H1 (cell line): ENCODE measurements around the gene MDM1. TPM values are rescaled to one million over a fixed set of nuclear protein-coding genes. Genes with fewer than 3 reads are reported as not detected.

ENCODE experiments used
- BACH1 ChIP-seq: IDR thresholded peaks from 2 replicates; pipeline ENCODE4 v1.6.1; 2012; ENCODE audit warnings: low read length, improper control_type of control experiment
- BRCA1 ChIP-seq: IDR thresholded peaks from 2 replicates; pipeline ENCODE4 v1.6.1; 2012; ENCODE audit warnings: low read depth, low read length, improper control_type of control experiment
- EP300 ChIP-seq, 2 experiments: IDR thresholded peaks; 1 replicate in 1 of 2; 2 replicates in 1 of 2; pipeline ENCODE4 v1.6.1; 2011 to 2012; ENCODE audit warnings: low read depth in 2 of 2, low read length in 2 of 2, mild to moderate bottlenecking in 2 of 2, borderline replicate concordance in 1 of 2, inconsistent platforms in 1 of 2, moderate library complexity in 1 of 2
- EZH2 ChIP-seq: fragments of 200-600 bp; sonication (generic); IDR thresholded peaks from 2 replicates; pipeline ENCODE4 v1.7.1; 2012; ENCODE audit warnings: low read depth, mild to moderate bottlenecking, moderate library complexity, low read length, inconsistent platforms; ENCODE audit not compliant: severe bottlenecking
- JUN ChIP-seq: IDR thresholded peaks from 2 replicates; pipeline ENCODE4 v1.6.1; 2011; ENCODE audit warnings: low read depth, mild to moderate bottlenecking, improper control_type of control experiment, low read length
- SAP30 ChIP-seq: fragments of 300-600 bp; sonication (generic); IDR thresholded peaks from 2 replicates; pipeline ENCODE4 v1.7.1; 2012; ENCODE audit warnings: low read length, moderate library complexity, mild to moderate bottlenecking, inconsistent platforms; ENCODE audit not compliant: insufficient read depth, insufficient replicate concordance
- SIN3A ChIP-seq, 2 experiments: IDR thresholded peaks in 1 of 2; conservative IDR thresholded peaks in 1 of 2; 2 replicates each; pipeline ENCODE4 v1.6.1; 2011 to 2012; ENCODE audit warnings: low read length in 2 of 2, improper control_type of control experiment in 1 of 2, low read depth in 1 of 2, mild to moderate bottlenecking in 1 of 2
- TBP ChIP-seq: IDR thresholded peaks from 2 replicates; pipeline ENCODE4 v1.6.1; 2011; ENCODE audit warnings: low read depth, low read length, improper control_type of control experiment
- TCF12 ChIP-seq: IDR thresholded peaks from 2 replicates; pipeline ENCODE4 v1.6.1; 2011; ENCODE audit warnings: low read depth, mild to moderate bottlenecking, low read length
- TEAD4 ChIP-seq: IDR thresholded peaks from 2 replicates; pipeline ENCODE4 v1.6.1; 2012; ENCODE audit warnings: low read depth, low read length, inconsistent platforms, mixed read lengths
- polyA plus RNA-seq, 7 experiments: library from polyadenylated mRNA; depleted of rRNA in 3 of 7; stranded (reverse) in 5 of 7; unstranded in 2 of 7; fragments of >200 nt in 5 of 7; fragments of 200-250 nt in 2 of 7; gene quantifications; 1 replicate in 5 of 7; 2 replicates in 1 of 7; 4 replicates in 1 of 7; pipeline versions ENCODE4 v1.2.1 to v1.2.3, GENCODE V29; 2011 to 2013; ENCODE audit warnings: missing spikeins in 2 of 7, mixed read lengths in 2 of 7
- total RNA-seq: library from RNA; stranded (reverse); fragmentation: NEBNext Ultra II Directional; extraction: Animal tissue kit (Norgen Biotek cat#: 25700); gene quantifications from 2 replicates; pipeline ENCODE4 v1.2.1, GENCODE V29; 2021

The MDM1 gene
- total and polyA plus RNA-seq, 2 of the 8 experiments (the other 6 are each of a cell fraction or from before 2014, with no cell fraction given) = 3.1 to 10.7 TPM

DNA sequence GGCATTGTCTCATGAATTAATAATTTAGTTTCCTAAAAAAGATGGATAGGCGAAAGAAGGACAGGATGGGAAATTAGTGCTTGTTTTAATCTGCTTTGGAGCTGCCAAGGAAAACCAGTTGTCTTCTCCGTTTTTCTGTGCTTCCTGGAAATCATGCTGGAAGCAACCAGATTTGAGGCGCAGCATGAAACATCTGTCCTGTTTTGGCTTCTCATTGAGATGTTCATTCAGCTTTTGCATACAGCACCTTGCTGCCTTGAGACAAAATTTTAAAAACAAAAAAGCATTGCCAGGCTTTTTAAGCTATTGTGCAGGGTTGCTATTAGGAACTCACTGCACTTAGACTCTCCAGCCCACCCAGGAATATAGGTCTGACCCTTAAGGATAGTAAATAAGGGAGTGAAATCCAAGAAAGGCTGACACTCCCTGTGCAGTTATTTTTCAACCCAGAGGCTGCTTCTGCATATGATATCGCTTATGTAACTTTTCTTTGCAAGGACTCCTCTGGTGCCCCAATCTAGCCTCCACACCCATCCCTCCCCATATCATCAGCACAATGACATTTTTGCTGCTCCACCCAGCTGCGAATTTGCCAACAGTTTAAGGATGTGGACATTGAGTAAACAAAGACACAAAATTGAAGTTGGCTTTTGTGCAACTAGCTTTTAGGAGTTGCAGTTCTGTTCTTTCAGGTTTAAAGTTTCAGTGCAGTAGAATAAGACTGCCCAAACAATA is 46.9 kb upstream of the MDM1 start (continued):
- TF ChIP-seq SIN3A (conservative IDR thresholded peaks at IDR 0.05 in 1 of 2, IDR thresholded peaks at IDR 0.05 in 1 of 2; ENCODE audit: low read depth in 1 of 2, low read length in 2 of 2) (no peak), BRCA1 (no peak), JUN (no peak), TEAD4 (no peak), BACH1 (no peak), EZH2 (no peak), EP300 (IDR thresholded peaks at IDR 0.05; ENCODE audit: borderline replicate concordance in 1 of 2, low read depth in 2 of 2, low read length in 2 of 2) (no peak), SAP30 (no peak), TBP (no peak), TCF12 (no peak)
- TF ChIP-seq, all 59 proteins: peak for 0
